ENCODE results near the gene ATRX. TPM values are rescaled to one million over a fixed set of nuclear protein-coding genes. Genes with fewer than 3 reads are reported as not detected.
"Not testable (repeated sequence)": the region's sequence is repeated elsewhere in the genome, so short reads cannot be mapped to it uniquely, and the experiment has no call there.

The ATRX gene
- total RNA-seq, 1 donor from 2014 or later = 120 TPM

- H3K27ac Mint-ChIP-seq = peak overlapping the region; percentile 68
- DNase-seq = no peak
Measured at GRCh38 chrX:77731821-77732419, 54.1 kb downstream of the ATRX start.

GRCh38 chrX:77726095-77726494 is 59.9 kb downstream of the ATRX start:
- H3K27me3 Mint-ChIP-seq; H3K36me3 Mint-ChIP-seq (ENCODE audit: low read depth); H3K27ac Mint-ChIP-seq; DNase-seq; CTCF ChIA-PET; intact Hi-C loops (cut with micrococcal nuclease); POLR2A ChIA-PET; H3K9me3 Mint-ChIP-seq; ATAC-seq (ENCODE audit: low read depth); H3K4me3 Mint-ChIP-seq: not testable (repeated sequence)
- peaks cover 28% of the 10 kb centered on the region for H3K4me1 Mint-ChIP-seq

More at GRCh38 chrX:77731821-77732419, 54.1 kb downstream of the ATRX start:
- TF ChIP-seq CTCF (IDR thresholded peaks at IDR 0.05) = no peak
- ChIA-PET CTCF (no interaction called here), POLR2A (no interaction called here)
- no peaks in the 10 kb centered on the region for H3K27me3 Mint-ChIP-seq
- no peaks in the 10 kb centered on the region for H3K9me3 Mint-ChIP-seq
- peaks cover 36% of the 10 kb centered on the region for H3K4me1 Mint-ChIP-seq
- no peak overlapping the region for H3K4me3 Mint-ChIP-seq
- ATAC-seq (ENCODE audit: low read depth) = no peak
- intact Hi-C loops (cut with micrococcal nuclease) = no loop called here
- H3K36me3 Mint-ChIP-seq (ENCODE audit: low read depth) = peaks cover 5% of the 10 kb centered on the region

- ATAC-seq (ENCODE audit: low read depth) (no peak), DNase-seq (no peak)
- Mint-ChIP-seq H3K9me3 (no peaks in the 10 kb centered on the region), H3K4me3 (no peak overlapping the region), H3K27ac (no peak overlapping the region), H3K36me3 (ENCODE audit: low read depth) (peaks cover 1% of the 10 kb centered on the region), H3K27me3 (no peaks in the 10 kb centered on the region), H3K4me1 (peaks cover 41% of the 10 kb centered on the region)
- no peak for TF ChIP-seq CTCF (IDR thresholded peaks at IDR 0.05)
- intact Hi-C loops (cut with micrococcal nuclease) = no loop called here
- CTCF ChIA-PET = no interaction called here
- POLR2A ChIA-PET = no interaction called here
Measured at GRCh38 chrX:77723681-77724080, 62.3 kb downstream of the ATRX start.

GRCh38 chrX:77719388-77719787 is 66.6 kb downstream of the ATRX start:
- ATAC-seq (ENCODE audit: low read depth) = no peak
- H3K36me3 Mint-ChIP-seq (ENCODE audit: low read depth) = peaks cover 20% of the 10 kb centered on the region
- H3K27ac Mint-ChIP-seq = peak overlapping the region; percentile 56
- no peak for TF ChIP-seq CTCF (IDR thresholded peaks at IDR 0.05)
- CTCF ChIA-PET = no interaction called here
- intact Hi-C loops (cut with micrococcal nuclease) = loop anchor here (2.0 kb wide), 1 partner anchor 65 kb away; no protein-coding TSS in a partner anchor
- no peaks in the 10 kb centered on the region for H3K27me3 Mint-ChIP-seq
- H3K4me1 Mint-ChIP-seq = peaks cover 39% of the 10 kb centered on the region
- no peaks in the 10 kb centered on the region for H3K9me3 Mint-ChIP-seq
- DNase-seq = no peak
- H3K4me3 Mint-ChIP-seq = no peak overlapping the region
- POLR2A ChIA-PET = no interaction called here

- intact Hi-C loops (cut with micrococcal nuclease) = no loop called here
- H3K27me3 Mint-ChIP-seq = no peaks in the 10 kb centered on the region
- H3K36me3 Mint-ChIP-seq (ENCODE audit: low read depth) = peaks cover 33% of the 10 kb centered on the region
- peaks cover 3% of the 10 kb centered on the region for H3K4me1 Mint-ChIP-seq
- ChIA-PET POLR2A (no interaction called here), CTCF (no interaction called here)
- DNase-seq (no peak), ATAC-seq (ENCODE audit: low read depth) (no peak)
- no peak overlapping the region for H3K4me3 Mint-ChIP-seq
- H3K27ac Mint-ChIP-seq = no peak overlapping the region
- peaks cover 2% of the 10 kb centered on the region for H3K9me3 Mint-ChIP-seq
- TF ChIP-seq CTCF (IDR thresholded peaks at IDR 0.05) = no peak
Measured at GRCh38 chrX:77704881-77705280, 81.1 kb downstream of the ATRX start.

- ATAC-seq (ENCODE audit: low read depth) = no peak
- CTCF ChIA-PET = no interaction called here
- H3K4me3 Mint-ChIP-seq = no peak overlapping the region
- no peak for DNase-seq
- H3K27me3 Mint-ChIP-seq = no peaks in the 10 kb centered on the region
- H3K9me3 Mint-ChIP-seq = no peaks in the 10 kb centered on the region
- peaks cover 47% of the 10 kb centered on the region for H3K36me3 Mint-ChIP-seq (ENCODE audit: low read depth)
- POLR2A ChIA-PET = no interaction called here
- H3K27ac Mint-ChIP-seq = no peak overlapping the region
- no peak for TF ChIP-seq CTCF (IDR thresholded peaks at IDR 0.05)
- intact Hi-C loops (cut with micrococcal nuclease) = no loop called here
- H3K4me1 Mint-ChIP-seq = peaks cover 17% of the 10 kb centered on the region
Measured at GRCh38 chrX:77698242-77698641, 87.8 kb downstream of the ATRX start.
